PC-9 (cell line): Measurements from ENCODE around the gene NSA2. TPM values are rescaled to one million over a fixed set of nuclear protein-coding genes. Genes with fewer than 3 reads are reported as not detected.

Source experiments
- Bru-seq: library from RNA; stranded (reverse); fragments of 400-500 nt; gene quantifications from one replicate; lab custom pipeline; 2021; lab: Mats Ljungman, UMichigan
- BruChase-seq, 2 experiments: library from RNA; stranded (reverse); fragments of 400-500 nt; gene quantifications; one replicate each; lab custom pipeline; 2021; lab: Mats Ljungman, UMichigan
- BruUV-seq: library from RNA; stranded (reverse); fragments of 400-500 nt; replicated peaks from 2 replicates; lab custom pipeline; 2021; lab: Mats Ljungman, UMichigan
- CTCF ChIA-PET: fragments of 300-600 bp; sonication (Branson Sonifier 250); formaldehyde crosslinking; loops from one replicate; lab custom pipeline; 2022; ENCODE audit warnings: antibody characterized with exemption; lab: Charles Lee
- POLR2A ChIA-PET: fragments of 300-600 bp; sonication (Branson Sonifier 250); formaldehyde crosslinking; loops from one replicate; lab custom pipeline; 2022; ENCODE audit warnings: antibody characterized with exemption; ENCODE audit not compliant: unreplicated experiment; lab: Charles Lee
- DNase-seq, 2 experiments: peaks; one replicate each; pipeline versions ENCODE4 v3.0.0 to v3.0.0-alpha.2; 2015 to 2022; ENCODE audit warnings: mixed read lengths in 1 of 2
- H2AFZ ChIP-seq: fragments of 200-600 bp; sonication (generic); 2 replicates; pipeline ENCODE4 v1.8.1; 2017; ENCODE audit warnings: antibody characterized with exemption
- H3F3A ChIP-seq: fragments of 200-600 bp; sonication (generic); 2 replicates; pipeline ENCODE4 v1.8.1; 2017; ENCODE audit warnings: antibody characterized with exemption, mild to moderate bottlenecking, low read depth; ENCODE audit not compliant: insufficient read depth
- H3K27ac ChIP-seq: fragments of 200-600 bp; sonication (generic); 2 replicates; pipeline ENCODE4 v1.6.1; 2016; ENCODE audit warnings: mixed run types
- H3K27me3 ChIP-seq: fragments of 200-600 bp; sonication (generic); 2 replicates; pipeline ENCODE4 v1.6.1; 2016; ENCODE audit warnings: low read depth, mixed run types; ENCODE audit not compliant: insufficient read depth
- H3K36me3 ChIP-seq: fragments of 200-600 bp; sonication (generic); 2 replicates; pipeline ENCODE4 v1.6.1; 2016; ENCODE audit warnings: low read depth, mixed run types
- H3K4me1 ChIP-seq: fragments of 200-600 bp; sonication (generic); replicated peaks from 2 replicates; pipeline ENCODE4 v1.6.1; 2016; ENCODE audit warnings: mixed run types; ENCODE audit not compliant: insufficient read depth
- H3K4me2 ChIP-seq: fragments of 200-600 bp; sonication (generic); 2 replicates; pipeline ENCODE4 v1.6.1; 2017; ENCODE audit warnings: mixed run types
- H3K4me3 ChIP-seq: fragments of 200-600 bp; sonication (generic); 2 replicates; pipeline ENCODE4 v1.6.1; 2016; ENCODE audit warnings: mixed run types
- H3K79me2 ChIP-seq: fragments of 200-600 bp; sonication (generic); 2 replicates; pipeline ENCODE4 v1.6.1; 2017; ENCODE audit warnings: low read depth, mixed run types
- H3K9me2 ChIP-seq: fragments of 200-600 bp; sonication (generic); 2 replicates; pipeline ENCODE4 v1.8.1; 2017; ENCODE audit warnings: mild to moderate bottlenecking; ENCODE audit not compliant: insufficient read depth
- H3K9me3 ChIP-seq: fragments of 200-600 bp; sonication (generic); 2 replicates; pipeline ENCODE4 v1.8.1; 2016; ENCODE audit warnings: low read depth; ENCODE audit not compliant: insufficient read depth
- H4K20me1 ChIP-seq: fragments of 200-600 bp; sonication (generic); 2 replicates; pipeline ENCODE4 v1.8.1; 2017; ENCODE audit not compliant: insufficient read depth
- CTCF ChIP-seq: fragments of 200-600 bp; sonication (generic); conservative IDR thresholded peaks from 2 replicates; pipeline ENCODE4 v1.6.1; 2017; ENCODE audit warnings: mixed run types, antibody characterized with exemption, mild to moderate bottlenecking, moderate library complexity
- EZH2 ChIP-seq: fragments of 200-600 bp; sonication (generic); IDR thresholded peaks from 2 replicates; pipeline ENCODE4 v1.8.0; 2017; ENCODE audit warnings: antibody characterized with exemption, low read depth
- intact Hi-C: fragments of 100-400 bp; cut with micrococcal nuclease; formaldehyde crosslinking; loops from one replicate; pipeline ENCODE4 v1.10.0; 2022; ENCODE audit not compliant: unreplicated experiment
- long read RNA-seq: library from polyadenylated mRNA; stranded (forward); transcript quantifications from one replicate; pipeline ENCODE4 v2.0.0, GENCODE V29; 2022
- total RNA-seq: library from RNA; stranded (reverse); gene quantifications from 2 replicates; pipeline ENCODE4 v1.2.3, GENCODE V29; 2021

Gene NSA2
- total RNA-seq (47.3 and 87.1 TPM in 2 replicates), Bru-seq, nascent RNA (percentile 86 among the genes with signal in this experiment), BruChase-seq, experiment 1, labeled RNA remaining after a 2-hour chase (percentile 78 among the genes with signal in this experiment), BruChase-seq, experiment 2, labeled RNA remaining after a 6-hour chase (percentile 92 among the genes with signal in this experiment)
- long read RNA-seq, full-length matches to known transcripts, result 28 of 33 reads
- long read RNA-seq, partial matches to known transcripts, result 3 of 33 reads
- long read RNA-seq, other reads (novel, unspliced or antisense), result 2 of 33 reads

DNA sequence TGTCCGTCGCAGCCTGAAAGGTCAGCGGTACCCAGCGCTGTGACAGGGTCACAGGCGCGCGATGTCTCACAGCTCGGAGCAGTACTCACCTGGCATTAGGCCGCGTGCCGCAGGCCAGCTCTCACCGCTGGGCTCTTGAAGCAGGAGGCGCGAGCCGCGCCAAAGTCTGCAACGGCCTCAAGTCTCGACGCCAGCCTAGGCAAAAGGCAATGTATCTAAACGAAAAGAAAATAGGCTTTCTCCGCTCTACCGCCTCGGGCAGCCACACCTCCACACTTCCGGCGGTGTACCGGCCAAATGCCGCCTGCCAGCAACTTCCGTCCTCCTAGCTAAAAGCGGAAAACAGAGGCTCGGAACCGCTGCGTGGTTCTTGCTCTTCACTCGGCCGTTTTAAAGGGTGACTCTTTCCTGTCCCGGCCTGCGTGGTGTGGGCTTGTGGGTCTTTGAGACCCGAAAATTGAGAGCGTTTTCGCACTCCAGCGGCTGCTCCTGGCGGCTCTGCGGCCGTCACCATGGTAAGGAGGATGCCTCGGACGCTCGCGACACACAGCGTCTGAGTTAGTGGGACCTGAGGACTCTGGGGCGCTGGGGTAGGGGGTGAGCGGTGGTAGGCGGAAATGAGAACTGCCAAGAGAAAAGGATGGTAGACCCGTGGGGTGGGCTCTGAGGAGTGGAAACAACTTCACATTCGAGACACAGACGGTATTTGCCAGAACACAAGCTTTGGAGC, at the start of gene NSA2, which contains the start of gene GFM2:
Gene NSA2, plus strand, starts transcription at position 401 of the 730 bp plus-strand sequence. Its CDS starts 112 bp downstream, at position 513.
Gene GFM2, minus strand, starts transcription at position 269 of the 730 bp plus-strand sequence. CDS start 3,375 bp downstream, outside the sequence.
- no peaks in the 10 kb centered on the region for H3K9me3 ChIP-seq
- peaks cover 22% of the 10 kb centered on the region for H3K36me3 ChIP-seq
- peak within 1 kb of the TSS; percentile 58 for H3K27ac ChIP-seq
- H3K4me2 ChIP-seq, result peak within 1 kb of the TSS; percentile 83
- H3K4me1 ChIP-seq, result peaks cover 44% of the 10 kb centered on the region
- H3K9me2 ChIP-seq, result no peaks in the 10 kb centered on the region
- intact Hi-C loops, result loop anchor here (2.0 to 10.0 kb wide), 4 partner anchors 98 to 498 kb away; partner anchors contain the start of genes FAM169A and GCNT4
- H3K4me3 ChIP-seq, result peak within 1 kb of the TSS; percentile 83
- no peaks in the 10 kb centered on the region for H4K20me1 ChIP-seq
- H3F3A ChIP-seq, result peaks cover 19% of the 10 kb centered on the region
- H2AFZ ChIP-seq, result peak within 1 kb of the TSS; percentile 91
- H3K27me3 ChIP-seq, result no peaks in the 10 kb centered on the region
- peaks cover 61% of the 10 kb centered on the region for H3K79me2 ChIP-seq
- ChIA-PET CTCF (no interaction called here), POLR2A (interaction anchor here (0.5 to 1.0 kb wide), 3 partner anchors 32 to 1124 kb away, joined by 3 to 4 read pairs (median 3); partner anchors contain the start of gene HEXB)
- TF ChIP-seq CTCF, result no peak; the same call in 1 of the 2 replicates
- no peak for TF ChIP-seq EZH2
- peak; percentile 83 to 88 for DNase-seq
- BruUV-seq, result no TSS peak

- H3K9me2 ChIP-seq, result no peaks in the 10 kb centered on the region
- H4K20me1 ChIP-seq, result no peaks in the 10 kb centered on the region
- DNase-seq, result no peak
- TF ChIP-seq EZH2, result no peak
- no peak for TF ChIP-seq CTCF
- H3K4me1 ChIP-seq, result no peaks in the 10 kb centered on the region
- peaks cover 41% of the 10 kb centered on the region for H3K36me3 ChIP-seq
- no peaks in the 10 kb centered on the region for H3K27me3 ChIP-seq
- H3K4me3 ChIP-seq, result no peak overlapping the region
- H3K9me3 ChIP-seq, result no peaks in the 10 kb centered on the region
- H2AFZ ChIP-seq, result no peak overlapping the region
- POLR2A ChIA-PET, result no interaction called here
- 0 out of 2 replicates have a peak, but pooled peaks cover 8% of the 10 kb centered on the region for H3F3A ChIP-seq
- CTCF ChIA-PET, result no interaction called here
- intact Hi-C loops, result no loop called here
- H3K79me2 ChIP-seq, result no peaks in the 10 kb centered on the region
- no peak overlapping the region for H3K27ac ChIP-seq
- no peak overlapping the region for H3K4me2 ChIP-seq
- BruUV-seq, result no TSS peak
Observed at GRCh38 chr5:74717596-74717995, 49.5 kb upstream of the NSA2 start.

- intact Hi-C loops, result no loop called here
- Histone ChIP-seq H3K9me3 (no peaks in the 10 kb centered on the region), H3K79me2 (no peaks in the 10 kb centered on the region), H4K20me1 (no peaks in the 10 kb centered on the region), H3K4me2 (no peak overlapping the region), H3K27ac (0 out of 2 replicates have a peak overlapping the region, but pooled peaks have one; percentile 6), H3K4me3 (no peak overlapping the region), H3K9me2 (no peaks in the 10 kb centered on the region), H3K27me3 (no peaks in the 10 kb centered on the region), H3F3A (0 out of 2 replicates have a peak, but pooled peaks cover 8% of the 10 kb centered on the region), H3K36me3 (peaks cover 59% of the 10 kb centered on the region), H3K4me1 (no peaks in the 10 kb centered on the region), H2AFZ (no peak overlapping the region)
- no TSS peak for BruUV-seq
- ChIA-PET CTCF (no interaction called here), POLR2A (no interaction called here)
- TF ChIP-seq EZH2, result no peak
- TF ChIP-seq CTCF, result no peak
- no peak for DNase-seq
Observed at GRCh38 chr5:74722271-74722670, 44.8 kb upstream of the NSA2 start.
